B cell (primary cell): ENCODE results near the gene ATL1. TPM values are rescaled to one million over a fixed set of nuclear protein-coding genes. Genes with fewer than 3 reads are reported as not detected.

ENCODE experiments used
- ATAC-seq: fragments of 200-7000 bp; cut with Tn5 transposase; one replicate; pipeline ENCODE4 v1.10.0; 2021; ENCODE audit warnings: low read depth, mild to moderate bottlenecking, moderate number of reproducible peaks, moderate library complexity
- CTCF ChIA-PET: fragments of 350-600 bp; sonication (Branson Sonifier 250); formaldehyde crosslinking; loops from one replicate; lab custom pipeline; 2021; ENCODE audit warnings: antibody characterized with exemption, inconsistent platforms; lab: Charles Lee
- POLR2A ChIA-PET: fragments of 350-600 bp; sonication (Branson Sonifier 250); formaldehyde crosslinking; loops from one replicate; lab custom pipeline; 2021; ENCODE audit warnings: antibody characterized with exemption; lab: Charles Lee
- DNase-seq: peaks from one replicate; pipeline ENCODE4 v3.0.0; 2013
- H2AFZ ChIP-seq: 2 replicates; pipeline ENCODE4 v1.6.1; 2012; ENCODE audit warnings: mild to moderate bottlenecking, low read depth, low read length; ENCODE audit not compliant: insufficient read depth, poor library complexity, severe bottlenecking
- H3K27ac ChIP-seq, 2 donors: 1 replicate in 1 of 2; 2 replicates in 1 of 2; pipeline ENCODE4 v1.5.1; 2012 to 2013; ENCODE audit warnings: low read length in 2 of 2, mild to moderate bottlenecking in 2 of 2, moderate library complexity in 1 of 2
- H3K27me3 ChIP-seq, 4 experiments: fragments of 200-600 bp in 1 of 4; sonication (generic) in 1 of 4; replicated peaks in 1 of 4; 1 replicate in 2 of 4; 2 replicates in 2 of 4; pipeline versions ENCODE4 v1.6.1 to v1.7.0; 2013 to 2016; ENCODE audit warnings: low read length in 3 of 4, mild to moderate bottlenecking in 2 of 4, mixed read lengths in 1 of 4, moderate library complexity in 1 of 4; ENCODE audit not compliant: insufficient read depth in 4 of 4, control insufficient read depth in 3 of 4; ENCODE audit errors: control extremely low read depth in 1 of 4
- H3K36me3 ChIP-seq, 2 experiments: replicated peaks in 1 of 2; 1 replicate in 1 of 2; 2 replicates in 1 of 2; pipeline versions ENCODE4 v1.6.1 to v1.7.1; 2013; ENCODE audit warnings: low read length in 1 of 2; ENCODE audit not compliant: insufficient read depth in 2 of 2, control insufficient read depth in 1 of 2; ENCODE audit errors: control extremely low read depth in 1 of 2, extremely low read depth in 1 of 2
- H3K4me1 ChIP-seq, 2 donors: fragments of 200-600 bp in 1 of 2; sonication (generic) in 1 of 2; 1 replicate in 1 of 2; 2 replicates in 1 of 2; pipeline versions ENCODE4 v1.5.1 to v1.6.1; 2013 to 2017; ENCODE audit warnings: low read length in 2 of 2; ENCODE audit not compliant: control insufficient read depth in 2 of 2, insufficient read depth in 2 of 2
- H3K4me2 ChIP-seq: replicated peaks from 2 replicates; pipeline ENCODE3; 2012; ENCODE audit warnings: mild to moderate bottlenecking, low read depth, low read length; ENCODE audit not compliant: poor library complexity, severe bottlenecking
- H3K4me3 ChIP-seq, 5 experiments: fragments of 200-600 bp in 1 of 5; sonication (generic) in 1 of 5; 1 replicate in 3 of 5; 2 replicates in 2 of 5; pipeline versions ENCODE4 v1.5.1 to v1.7.0; 2011 to 2016; ENCODE audit warnings: low read length in 4 of 5, mild to moderate bottlenecking in 4 of 5, low read depth in 2 of 5, control low read depth in 1 of 5, moderate library complexity in 1 of 5; ENCODE audit not compliant: insufficient read depth in 1 of 5; ENCODE audit errors: control extremely low read depth in 1 of 5, extremely low read depth in 1 of 5
- H3K79me2 ChIP-seq: fragments of 200-600 bp; sonication (generic); one replicate; pipeline ENCODE4 v1.6.0; 2016; ENCODE audit warnings: low read length; ENCODE audit not compliant: control insufficient read depth, insufficient read depth
- H3K9ac ChIP-seq: fragments of 200-600 bp; sonication (generic); 2 replicates; pipeline ENCODE4 v1.6.1; 2017; ENCODE audit warnings: mild to moderate bottlenecking, low read length, moderate library complexity
- H3K9me3 ChIP-seq, 3 donors: one replicate each; pipeline versions ENCODE4 v1.6.1 to v1.7.1; 2013; ENCODE audit warnings: low read length in 2 of 3; ENCODE audit not compliant: control insufficient read depth in 2 of 3, insufficient read depth in 1 of 3; ENCODE audit errors: control extremely low read depth in 1 of 3
- H4K20me1 ChIP-seq: 2 replicates; pipeline ENCODE4 v1.6.0; 2012; ENCODE audit warnings: mild to moderate bottlenecking, low read length; ENCODE audit not compliant: insufficient read depth, control insufficient read depth, poor library complexity, severe bottlenecking
- H3K27ac Mint-ChIP-seq: one replicate; pipeline ENCODE4 v1.8.0; 2021; ENCODE audit warnings: mixed read lengths
- H3K27me3 Mint-ChIP-seq: one replicate; pipeline ENCODE4 v1.8.0; 2021; ENCODE audit warnings: mixed read lengths
- H3K4me1 Mint-ChIP-seq: one replicate; pipeline ENCODE4 v1.8.0; 2021; ENCODE audit warnings: mixed read lengths
- H3K4me3 Mint-ChIP-seq: one replicate; pipeline ENCODE4 v1.8.0; 2021; ENCODE audit warnings: mixed read lengths
- H3K9me3 Mint-ChIP-seq: one replicate; pipeline ENCODE4 v1.8.0; 2022; ENCODE audit warnings: mixed read lengths; ENCODE audit not compliant: insufficient read depth
- CTCF ChIP-seq: fragments of 200-600 bp; IDR thresholded peaks from one replicate; pipeline ENCODE4 v1.8.0; 2022; ENCODE audit warnings: antibody characterized with exemption, mild to moderate bottlenecking
- EZH2 ChIP-seq: IDR thresholded peaks from 2 replicates; pipeline ENCODE4 v1.6.1; 2012; ENCODE audit warnings: borderline replicate concordance, low read depth, mild to moderate bottlenecking, moderate library complexity, low read length; ENCODE audit not compliant: insufficient read depth, poor library complexity, severe bottlenecking
- WGBS: methylation state at CpG from one replicate; pipeline ENCODE4 v1.1.5; 2013; ENCODE audit warnings: missing lambda C conversion rate; ENCODE audit not compliant: insufficient coverage; 5-methylcytosine and 5-hydroxymethylcytosine counted together
- intact Hi-C: fragments of 100-400 bp; cut with micrococcal nuclease; formaldehyde crosslinking; loops from one replicate; pipeline ENCODE4 v1.10.0; 2022
- polyA plus RNA-seq: library from polyadenylated mRNA; depleted of rRNA; stranded (reverse); fragments of >200 nt; gene quantifications from 2 replicates; pipeline ENCODE4 v1.2.3, GENCODE V29; 2012
- total RNA-seq, 2 donors: library from RNA; stranded (reverse); fragments of 120-200 nt in 1 of 2; gene quantifications; 1 replicate in 1 of 2; 2 replicates in 1 of 2; pipeline versions ENCODE4 v1.2.3 to v1.2.4, GENCODE V29; 2013 to 2022

The ATL1 gene
- total and polyA plus RNA-seq, 2 donors (not counting 1 experiment from before 2014, with no cell fraction given), result 2.9 TPM

GRCh38 chr14:50516091-50516490 is 43.9 kb upstream of the ATL1 start:
- peaks cover 0 to under 1% of the 10 kb centered on the region in 2 donors for H3K4me1 ChIP-seq
- H3K79me2 ChIP-seq, result peaks cover 95% of the 10 kb centered on the region
- POLR2A ChIA-PET, result no interaction called here

More at GRCh38 chr14:50516091-50516490, 43.9 kb upstream of the ATL1 start:
- no peak overlapping the region for H3K27ac ChIP-seq
- H3K27me3 Mint-ChIP-seq, result no peaks in the 10 kb centered on the region
- H3K4me1 Mint-ChIP-seq, result peaks cover 15% of the 10 kb centered on the region
- no peaks in the 10 kb centered on the region for H3K9me3 Mint-ChIP-seq
- CTCF ChIA-PET, result no interaction called here
- intact Hi-C loops, result no loop called here
- no CpG with 5 or more reads among the region's 2 CpGs for WGBS
- ATAC-seq (no peak), DNase-seq (no peak)
- no peak overlapping the region for H3K27ac Mint-ChIP-seq
- H3K4me3 ChIP-seq, result no peak overlapping the region
- peaks cover 54% of the 10 kb centered on the region for H4K20me1 ChIP-seq
- H3K4me2 ChIP-seq, result no peak overlapping the region
- H3K9me3 ChIP-seq, result no peaks in the 10 kb centered on the region
- no peak for TF ChIP-seq CTCF
- no peak for TF ChIP-seq EZH2
- peaks cover 0 to 14% of the 10 kb centered on the region in 2 experiments for H3K36me3 ChIP-seq
- no peak overlapping the region for H3K9ac ChIP-seq
- no peak overlapping the region for H3K4me3 Mint-ChIP-seq
- H3K27me3 ChIP-seq, result no peaks in the 10 kb centered on the region
- H2AFZ ChIP-seq, result no peak overlapping the region
